Activated T-helper 9 cell treated with anti-CD3 and anti-CD28 coated beads, Interleukin-2, amount 50 U/mL, for 16 hours (primary cell): ENCODE measurements around the gene C1QTNF8.

Experiments used
- DNase-seq: peaks from one replicate; pipeline ENCODE4 v3.0.0-alpha.2; 2020; ENCODE audit warnings: low read depth

Gene C1QTNF8

DNA sequence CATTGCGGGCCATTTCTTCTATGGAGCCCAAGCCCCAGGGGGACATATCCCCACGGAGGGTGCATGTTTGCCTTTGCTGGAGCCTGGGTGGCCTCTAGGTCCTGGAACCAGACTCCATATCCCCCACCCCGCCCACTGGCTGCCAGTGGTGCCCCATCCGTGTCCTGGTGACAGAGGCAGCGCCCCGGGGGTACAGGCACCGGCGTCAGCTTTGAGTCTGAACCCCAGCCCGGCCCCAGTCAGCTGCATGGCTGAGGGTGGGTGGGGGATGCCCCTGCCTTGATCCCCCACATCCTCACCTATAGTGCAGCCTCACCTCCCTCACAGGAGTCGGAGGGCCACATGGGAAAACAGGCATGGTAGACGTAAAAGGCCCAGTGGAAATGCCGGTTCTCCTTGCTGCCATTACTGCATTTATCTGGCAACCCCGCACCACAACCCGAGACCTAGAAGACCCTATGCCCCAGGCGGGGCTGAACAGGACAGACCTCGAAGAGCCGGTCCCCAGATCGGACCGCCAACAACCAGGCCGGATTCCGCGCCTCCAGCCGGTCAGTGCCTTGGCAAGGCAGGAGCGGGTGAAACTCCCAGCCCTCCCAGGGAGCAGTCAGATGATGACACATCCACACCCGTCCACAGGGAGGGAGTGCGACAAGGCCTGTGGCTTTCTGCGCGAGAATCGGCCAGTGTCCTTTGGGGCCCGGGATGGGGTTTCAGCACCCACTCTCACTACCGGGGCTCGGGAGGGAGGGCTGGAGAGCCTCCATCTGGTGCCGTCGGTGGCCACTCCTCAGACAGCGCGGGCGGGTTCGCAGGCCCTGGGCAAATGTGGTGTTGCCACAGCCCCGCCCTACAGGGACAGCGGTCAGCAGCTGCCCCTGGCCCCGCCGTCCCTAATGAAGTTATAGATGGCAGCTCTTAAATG is 35.4 kb downstream of the C1QTNF8 start:
- no peak for DNase-seq

DNA sequence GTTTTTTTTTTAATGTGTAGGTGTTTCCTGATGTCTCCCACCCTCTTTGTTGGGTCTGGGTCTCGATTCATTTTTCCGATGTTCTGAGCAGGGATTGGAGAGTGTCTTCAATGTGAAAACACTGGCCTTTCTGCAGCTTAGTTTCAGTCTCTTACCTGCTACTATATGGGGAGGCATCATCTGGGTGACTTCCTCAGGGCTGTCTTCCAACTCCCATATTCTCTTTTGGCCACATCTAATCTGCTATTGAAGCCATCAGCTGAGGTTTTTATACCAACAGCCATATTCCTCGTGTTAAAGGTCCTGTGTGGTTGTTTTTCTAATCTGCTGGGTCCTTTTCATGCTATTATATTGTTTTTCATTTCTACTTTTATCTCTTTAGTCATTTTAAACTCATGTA is 36.7 kb downstream of the C1QTNF8 start:
- DNase-seq = no peak

GRCh38 chr16:1058216-1058615 is 37.8 kb downstream of the C1QTNF8 start:
- DNase-seq = no peak

- DNase-seq = peak; percentile 42
These were observed 38.7 kb downstream of the C1QTNF8 start for GRCh38 chr16:1057252-1057932.

DNA sequence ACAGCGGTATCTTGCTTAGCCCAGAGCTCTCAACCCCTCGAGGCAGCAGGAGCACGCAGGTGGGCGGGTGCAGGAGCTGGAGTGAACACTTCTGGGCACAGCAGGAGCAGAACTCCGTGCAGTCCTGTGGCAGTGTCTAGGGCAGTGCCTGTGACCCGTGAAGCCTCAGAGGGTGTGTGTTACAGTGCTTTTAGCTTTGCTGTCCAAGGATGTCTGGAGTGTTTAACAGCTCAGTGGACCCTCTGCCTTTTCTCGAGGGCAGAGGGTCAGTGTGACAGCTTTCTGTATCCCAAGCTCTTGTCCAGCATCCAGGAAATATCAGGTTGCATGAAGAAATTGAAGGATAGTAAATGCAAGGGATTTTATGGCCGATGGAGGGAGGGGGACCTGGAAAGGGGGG is 39.8 kb downstream of the C1QTNF8 start:
- DNase-seq = no peak

GRCh38 chr16:1055557-1055924 is 40.5 kb downstream of the C1QTNF8 start:
- no peak for DNase-seq

DNA sequence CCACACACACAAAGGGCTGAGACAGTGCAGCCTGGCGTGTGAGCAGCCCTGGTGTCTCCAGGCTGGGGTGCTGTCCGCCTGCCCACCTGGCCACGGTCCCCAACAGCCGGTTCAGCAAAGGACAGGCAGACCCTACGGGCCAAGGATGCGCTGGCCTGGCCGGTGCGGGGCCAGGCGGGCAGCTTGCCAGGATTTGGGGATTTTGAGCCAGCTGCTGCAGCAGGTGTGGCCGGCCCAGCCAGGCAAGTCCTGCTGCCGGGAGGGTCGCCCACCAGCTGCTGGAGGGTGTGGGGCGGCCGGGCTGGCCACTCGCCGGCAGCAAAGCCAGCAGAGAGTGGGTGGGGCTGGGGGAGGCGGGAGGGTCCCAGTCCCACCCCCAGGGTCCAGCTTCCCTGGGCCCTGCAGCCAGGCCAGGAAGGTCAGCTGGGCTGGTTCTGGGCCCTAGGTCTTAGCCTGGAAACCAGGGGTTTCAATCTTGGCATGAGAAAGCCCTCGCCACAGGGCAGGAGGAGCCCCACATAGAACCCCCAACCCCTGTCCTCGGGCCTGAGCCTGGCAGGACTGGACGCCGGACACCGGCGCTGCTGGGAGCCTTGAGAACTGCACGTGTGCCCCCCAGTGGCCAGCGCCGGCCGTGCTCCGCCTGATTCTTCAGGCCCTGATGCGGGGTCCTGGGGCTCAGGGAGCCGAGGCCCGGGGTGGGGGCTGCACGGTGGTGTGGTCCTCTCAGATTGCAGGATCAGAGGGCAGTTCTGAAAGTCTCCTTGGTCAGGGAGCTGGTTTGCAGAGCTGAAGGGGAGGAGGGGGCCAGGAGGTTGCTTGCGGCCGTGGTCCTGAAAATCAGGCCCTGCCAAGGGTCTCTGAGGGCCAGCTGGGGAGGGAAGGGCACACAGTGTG is 41.1 kb downstream of the C1QTNF8 start:
- peak; percentile 15 for DNase-seq

DNA sequence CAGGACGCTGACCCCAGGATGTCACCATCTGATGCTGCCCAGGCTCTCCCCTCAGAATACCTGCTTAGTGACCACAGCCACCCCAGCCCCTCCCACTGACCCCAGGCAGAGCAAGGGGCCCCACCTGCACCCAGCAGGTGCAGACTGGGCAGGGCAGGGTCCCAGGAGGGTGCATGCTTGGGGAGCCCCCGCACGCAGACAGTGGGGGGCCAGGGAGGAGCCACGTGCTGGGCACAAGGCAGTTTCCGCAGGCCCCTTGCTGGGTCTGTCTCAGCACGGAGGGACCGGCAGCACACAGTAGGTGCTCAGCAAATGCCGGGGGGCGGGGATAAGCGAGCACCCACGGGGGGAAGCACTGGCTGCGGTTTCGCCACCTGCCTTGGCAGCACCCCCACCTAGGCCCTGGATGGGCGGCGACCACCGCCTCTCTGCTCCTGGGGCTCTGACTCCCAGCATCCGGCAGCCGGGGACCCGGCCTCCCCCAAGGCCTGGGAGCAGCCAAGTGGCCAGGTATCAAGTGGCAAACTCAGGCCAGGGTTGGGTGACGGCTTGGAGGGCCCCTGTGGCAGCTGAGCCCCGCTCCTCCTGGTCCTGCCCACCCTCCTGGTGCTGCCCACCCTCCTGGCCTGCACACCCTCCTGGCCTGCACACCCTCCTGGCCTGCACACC is 42.2 kb downstream of the C1QTNF8 start:
- DNase-seq = no peak

DNA sequence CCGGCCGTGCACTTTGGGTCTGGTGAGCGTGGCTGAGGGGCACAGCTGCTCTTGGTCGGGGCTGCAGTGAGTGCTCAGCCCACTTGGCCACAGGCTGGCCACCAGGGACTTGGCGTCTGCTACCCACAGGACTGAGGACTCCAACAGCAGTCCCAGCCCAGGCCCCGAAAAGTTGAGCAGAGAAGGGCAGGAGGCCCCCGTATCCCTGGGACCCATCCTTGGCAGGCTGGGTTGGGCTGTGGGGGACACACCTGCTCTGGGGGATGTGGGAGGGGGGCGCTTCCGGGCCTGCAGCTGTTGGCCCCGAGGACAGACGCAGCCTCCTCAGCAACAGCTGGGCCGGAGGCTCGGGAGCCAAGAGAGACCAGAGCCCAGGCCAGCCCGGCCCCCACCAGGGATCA is 42.9 kb downstream of the C1QTNF8 start:
- DNase-seq = no peak

GRCh38 chr16:1052721-1053120 is 43.3 kb downstream of the C1QTNF8 start:
- no peak for DNase-seq

GRCh38 chr16:1051446-1051845 is 44.6 kb downstream of the C1QTNF8 start:
- DNase-seq = no peak

DNA sequence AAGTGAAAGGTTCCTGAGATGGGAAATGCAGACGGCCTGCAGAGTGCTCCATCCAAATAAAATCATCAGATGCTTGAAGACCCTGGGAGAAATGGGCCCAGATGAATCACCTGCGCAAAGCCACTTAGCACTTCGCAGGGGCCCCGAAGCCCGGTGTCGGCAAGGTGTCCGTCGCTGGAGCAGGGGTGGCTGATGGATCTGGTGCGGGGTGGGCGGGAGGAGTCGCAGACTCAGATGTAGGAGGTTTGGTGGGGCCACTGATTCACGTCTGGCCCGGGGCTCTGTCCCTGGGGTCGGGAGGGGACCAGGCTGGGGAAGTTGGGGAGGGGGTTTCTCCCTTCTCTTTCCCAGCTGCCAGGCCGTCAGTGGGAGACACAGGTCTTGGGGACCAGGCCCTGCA is 45.1 kb downstream of the C1QTNF8 start:
- DNase-seq = no peak

- DNase-seq = no peak
These were observed 45.5 kb downstream of the C1QTNF8 start for GRCh38 chr16:1050516-1050915.

DNA sequence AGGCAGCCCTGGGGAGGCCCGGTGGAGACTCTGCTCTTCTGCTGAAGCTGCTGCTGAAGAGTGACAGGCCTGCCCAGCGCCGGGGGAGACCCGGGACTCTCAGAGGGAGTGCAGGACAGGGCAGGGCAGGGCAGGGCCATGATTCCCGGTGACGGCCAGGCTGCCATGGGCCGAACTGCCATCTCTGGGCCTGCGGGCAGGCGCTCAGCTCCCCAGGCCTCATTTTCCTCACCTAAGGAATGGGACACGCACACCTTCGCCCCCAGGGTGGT is 46.1 kb downstream of the C1QTNF8 start:
- DNase-seq = no peak

DNA sequence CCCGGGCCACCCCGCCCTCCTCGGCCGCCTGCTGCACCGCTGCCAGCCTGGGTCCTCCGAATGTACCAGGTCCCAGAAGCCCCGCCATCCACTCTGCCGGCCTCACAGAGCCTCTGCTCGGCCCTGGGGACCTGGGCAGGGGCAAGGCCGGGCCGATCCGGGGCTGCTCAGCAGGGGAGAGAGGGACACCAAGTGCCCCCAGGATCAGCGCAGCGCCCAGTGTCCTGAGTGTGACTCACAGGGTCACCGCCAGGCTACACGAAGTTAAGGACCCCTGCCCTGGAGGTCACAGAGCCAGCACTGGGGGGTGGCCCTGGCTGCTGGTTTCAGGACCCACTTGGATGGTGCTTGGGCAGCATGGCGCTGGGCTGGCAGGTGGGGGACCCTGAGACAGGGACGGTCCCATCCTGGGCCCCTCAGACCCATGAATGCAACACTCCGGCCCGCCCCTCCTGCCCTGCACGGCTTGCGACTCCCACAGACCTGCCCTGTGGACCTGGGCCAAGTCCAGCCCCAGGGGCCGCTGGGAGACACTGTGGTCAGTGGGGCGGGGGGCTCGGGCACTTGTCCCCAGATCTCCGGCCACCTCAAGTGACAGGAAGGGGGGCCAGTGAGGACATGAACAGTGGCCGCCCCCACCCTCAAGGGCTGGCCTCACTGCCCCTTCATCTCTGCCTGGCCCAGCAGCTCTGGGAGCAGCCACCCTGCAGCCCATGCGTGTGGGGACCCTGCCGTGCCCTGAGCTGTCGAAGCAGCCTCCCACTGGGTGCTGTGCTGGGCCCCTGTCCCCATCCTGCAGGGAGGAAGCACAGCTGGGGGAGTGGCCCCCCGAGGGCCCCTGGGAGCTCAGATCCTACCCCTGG is 46.7 kb downstream of the C1QTNF8 start:
- no peak for DNase-seq

GRCh38 chr16:1048442-1049112 is 47.5 kb downstream of the C1QTNF8 start:
- no peak for DNase-seq

GRCh38 chr16:1047801-1048200 is 48.2 kb downstream of the C1QTNF8 start:
- no peak for DNase-seq

GRCh38 chr16:1047123-1047522 is 48.9 kb downstream of the C1QTNF8 start:
- no peak for DNase-seq

DNA sequence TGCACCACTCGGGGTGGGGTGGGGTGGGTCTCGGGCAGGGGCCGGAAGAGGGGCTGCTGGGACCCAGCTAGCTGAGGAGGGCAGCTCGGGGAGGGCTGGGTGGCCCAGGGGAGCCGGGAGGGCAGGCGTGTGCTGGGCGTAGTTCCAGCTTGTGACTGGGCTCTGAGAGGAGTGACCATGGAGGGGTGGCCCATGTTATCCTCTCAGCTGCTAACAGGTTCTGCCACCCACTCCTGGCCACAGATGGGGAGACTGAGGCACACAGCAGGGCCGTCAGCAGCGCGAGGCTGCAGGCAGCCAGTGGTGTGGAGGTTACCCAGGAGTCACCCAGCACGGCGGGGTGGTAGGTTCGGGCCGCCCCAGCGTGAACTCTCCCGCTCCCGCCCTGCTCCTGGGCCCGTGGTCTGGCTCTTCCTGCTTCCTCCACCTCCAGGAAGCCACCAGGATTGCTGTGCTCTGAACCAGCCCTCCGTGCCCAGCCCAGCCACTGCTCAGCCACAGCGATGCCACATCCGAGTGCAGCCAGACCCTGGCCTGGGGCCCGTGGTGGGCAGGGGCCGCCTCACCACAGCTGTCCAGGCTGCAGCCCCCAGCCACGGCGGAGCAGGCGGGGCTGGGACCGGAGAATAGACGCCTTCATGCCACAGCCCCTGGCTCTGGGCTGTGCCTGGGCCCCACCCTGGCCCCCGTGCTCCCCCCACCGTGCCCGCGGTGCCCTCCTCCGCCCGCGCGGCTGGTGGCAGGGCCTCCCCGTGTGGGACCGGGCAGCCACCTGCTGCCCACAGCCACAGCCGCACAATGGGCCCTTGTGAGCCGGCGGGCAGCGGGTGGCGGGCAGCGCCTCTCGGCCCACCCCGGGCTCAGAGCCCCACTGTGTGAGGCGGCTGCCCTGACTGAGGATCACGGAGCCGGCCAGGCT is 49.8 kb downstream of the C1QTNF8 start:
- no peak for DNase-seq
